ENCODE data around the gene POLD3.
A peak's percentile ranks its signal among the peaks of the same experiment; 100 is the strongest.

POLD3 gene

DNA sequence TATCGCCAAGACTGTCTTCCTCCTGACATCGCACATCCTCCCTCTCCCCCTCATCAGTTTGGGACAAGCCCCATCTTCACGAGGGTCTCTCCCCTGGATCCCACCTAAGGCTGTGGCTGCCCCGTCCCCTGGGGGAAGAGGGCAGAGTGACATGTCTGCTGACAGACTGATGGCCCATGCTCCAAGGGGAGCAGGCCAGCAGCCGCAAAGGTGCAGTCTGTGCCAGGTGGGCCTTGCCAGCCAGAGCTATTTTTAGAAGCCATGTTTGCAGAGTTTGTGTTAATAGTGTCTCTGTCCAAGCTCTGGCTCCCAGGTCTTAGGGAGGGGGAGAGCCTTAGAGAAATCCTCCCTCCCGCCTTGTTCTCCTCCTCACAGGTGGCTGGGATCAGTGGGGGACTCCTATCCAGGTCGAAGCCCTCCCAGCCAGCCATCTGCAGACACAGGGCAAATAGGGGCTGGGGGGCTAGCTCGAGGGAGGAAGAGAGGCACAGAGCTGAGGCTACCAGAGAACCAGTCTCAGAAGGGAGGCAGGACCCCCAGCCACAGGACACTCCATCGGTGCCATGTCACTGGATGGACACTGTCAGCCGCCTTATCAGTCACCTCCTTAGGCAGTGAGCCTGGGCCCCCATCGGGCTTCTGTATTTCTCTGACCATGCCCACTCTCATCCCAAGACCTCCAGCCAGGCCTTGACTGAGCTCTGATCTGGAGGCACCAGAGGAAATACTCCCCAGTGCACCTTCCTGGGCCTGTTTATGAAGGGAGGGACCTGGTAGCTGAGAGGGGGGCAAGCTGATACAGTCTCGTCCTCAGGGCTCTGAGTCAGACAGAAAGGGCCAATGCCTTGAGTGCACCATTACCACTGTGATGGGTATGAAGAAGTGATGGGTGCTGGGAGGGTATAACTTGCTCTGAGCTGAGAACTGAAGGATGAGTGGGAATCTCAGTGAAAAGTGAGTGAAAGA lies 89.6 kb downstream of the POLD3 start:
- peak in 14 of 42 donors; percentile 7 to 45 (median 21) for DNase-seq
- intact Hi-C loops (cut with DNase I) = no loop called here

DNA sequence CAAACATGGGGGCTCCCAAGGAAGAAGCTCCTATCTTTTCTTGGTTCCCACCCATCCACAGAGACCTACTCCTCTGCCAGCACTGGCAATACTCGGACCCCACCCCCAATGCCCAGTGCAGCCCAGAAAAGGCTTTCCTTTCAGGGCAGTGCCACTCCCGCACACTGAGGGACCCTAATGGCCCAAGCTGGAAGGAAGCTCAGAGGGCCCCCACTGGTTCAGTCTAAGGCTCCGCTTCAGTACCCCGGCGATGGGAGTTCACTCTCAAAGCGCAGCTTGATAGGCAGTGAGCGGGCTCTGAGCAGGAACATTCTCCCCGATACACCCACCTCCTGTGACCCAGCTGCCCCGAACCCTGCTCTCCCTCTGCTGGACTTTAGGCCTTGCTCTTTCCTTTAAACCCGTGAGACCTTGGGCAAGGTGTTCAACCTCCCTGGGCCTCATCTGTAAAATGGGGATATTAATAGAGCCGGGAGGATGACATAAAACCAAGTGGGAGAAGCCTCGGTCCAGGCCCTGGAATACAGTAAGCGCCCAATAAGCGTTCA lies 90.4 kb downstream of the POLD3 start:
- intact Hi-C loops (cut with DNase I) = no loop called here
- peak in 7 of 42 donors; percentile 11 to 36 (median 27) for DNase-seq

DNA sequence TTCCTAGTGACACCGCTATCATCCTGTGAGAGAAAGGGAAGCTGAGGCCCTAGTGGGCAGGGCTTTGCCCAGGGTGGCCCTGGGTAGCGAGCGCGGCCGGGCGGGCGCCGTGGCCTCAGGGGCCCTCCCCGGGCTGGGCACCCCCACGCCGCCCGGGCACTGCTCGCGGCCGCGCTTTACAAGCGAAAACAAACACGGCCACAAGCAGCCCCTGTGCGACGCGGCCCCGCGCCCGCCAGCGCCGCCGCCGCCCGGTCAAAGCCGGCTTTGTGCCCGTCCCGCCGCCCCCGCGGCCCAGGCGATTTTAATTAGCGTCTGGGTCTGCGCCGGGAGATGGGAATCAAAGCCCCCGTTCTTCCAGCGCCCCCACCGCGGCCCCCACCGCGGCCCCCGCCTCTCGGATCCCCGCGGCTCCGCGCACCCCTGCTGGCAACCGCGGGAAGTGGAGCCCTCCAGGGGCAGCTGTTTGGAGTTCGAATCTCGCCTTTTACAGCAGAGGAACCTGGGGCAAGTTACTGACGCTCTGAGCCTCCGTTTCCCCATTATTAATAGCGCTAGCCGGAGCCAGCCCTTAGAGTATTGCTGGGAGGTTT lies 91.0 kb downstream of the POLD3 start:
- DNase-seq = peak; percentile 71 to 95 (median 88)
- intact Hi-C loops (cut with DNase I) = no loop called here

DNA sequence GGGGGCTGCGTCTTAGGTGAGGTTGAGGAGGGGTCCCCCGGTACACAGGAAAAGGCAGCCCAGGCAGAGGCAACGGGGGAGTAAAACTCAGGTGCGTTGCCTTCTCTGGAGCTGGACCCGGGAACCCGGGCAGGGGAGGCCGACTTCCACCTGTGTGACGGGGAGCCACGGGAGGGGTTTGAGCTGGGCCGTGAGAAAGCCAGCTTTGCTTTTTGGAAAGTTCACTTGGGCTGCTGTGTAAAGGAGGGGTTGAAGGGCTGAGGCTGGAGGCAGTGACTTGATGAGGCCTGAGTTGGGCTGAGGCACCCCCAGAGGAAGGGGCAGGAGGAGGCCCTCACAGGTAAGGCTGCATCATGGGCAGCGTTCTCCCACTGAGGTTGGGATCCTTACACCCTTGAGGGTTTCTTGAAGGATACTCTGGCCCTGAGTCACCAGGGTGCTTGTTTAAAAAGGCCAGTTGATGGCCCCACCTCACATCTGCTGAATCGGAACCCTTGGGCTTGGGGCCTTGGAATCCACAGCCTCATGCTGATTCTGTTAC lies 91.6 kb downstream of the POLD3 start:
- peak in 5 of 42 donors; percentile 12 to 30 (median 26) for DNase-seq
- intact Hi-C loops (cut with DNase I) = no loop called here

DNA sequence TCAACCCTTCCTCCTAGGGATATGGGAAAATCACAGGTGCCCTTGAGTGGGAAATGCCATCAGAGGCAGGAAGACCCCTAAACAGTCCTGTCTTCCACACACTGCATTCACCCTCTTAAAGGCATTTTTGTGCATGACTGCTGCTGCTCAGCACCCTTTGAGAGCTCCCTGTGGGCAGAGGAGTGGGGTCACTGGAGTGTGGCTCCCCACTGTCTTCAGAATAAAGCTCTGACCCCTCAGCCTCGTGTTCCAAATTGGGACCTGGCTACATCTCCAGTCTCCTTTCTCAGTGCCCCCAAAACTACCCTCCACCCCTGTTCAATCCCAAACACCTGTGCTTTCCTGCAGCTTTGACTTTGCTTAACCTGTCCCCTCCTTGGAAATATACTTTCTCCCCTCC lies 92.3 kb downstream of the POLD3 start:
- peak in 3 of 42 donors; percentile 2 to 19 (median 17) for DNase-seq
- intact Hi-C loops (cut with DNase I) = no loop called here

DNA sequence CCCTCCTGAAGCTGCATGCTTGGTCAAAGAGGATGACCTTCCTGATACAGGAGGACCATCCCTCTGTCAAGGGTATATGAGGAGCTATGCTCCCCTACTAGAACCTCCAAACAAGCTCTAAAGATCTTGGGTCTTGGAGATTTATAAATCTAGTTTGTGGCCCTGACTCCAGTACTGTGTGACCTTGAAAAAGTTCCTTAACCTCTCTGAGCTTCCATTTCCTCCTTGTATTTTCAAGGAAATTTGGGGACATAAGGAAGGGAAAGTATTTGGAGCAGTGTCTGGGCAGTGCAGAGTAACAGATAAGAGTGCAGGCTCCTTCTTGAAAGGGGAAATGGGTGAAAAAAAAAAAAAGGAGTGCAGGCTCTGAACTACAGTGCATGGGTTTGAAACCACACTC lies 93.0 kb downstream of the POLD3 start:
- intact Hi-C loops (cut with DNase I) = no loop called here
- no peak for DNase-seq

DNA sequence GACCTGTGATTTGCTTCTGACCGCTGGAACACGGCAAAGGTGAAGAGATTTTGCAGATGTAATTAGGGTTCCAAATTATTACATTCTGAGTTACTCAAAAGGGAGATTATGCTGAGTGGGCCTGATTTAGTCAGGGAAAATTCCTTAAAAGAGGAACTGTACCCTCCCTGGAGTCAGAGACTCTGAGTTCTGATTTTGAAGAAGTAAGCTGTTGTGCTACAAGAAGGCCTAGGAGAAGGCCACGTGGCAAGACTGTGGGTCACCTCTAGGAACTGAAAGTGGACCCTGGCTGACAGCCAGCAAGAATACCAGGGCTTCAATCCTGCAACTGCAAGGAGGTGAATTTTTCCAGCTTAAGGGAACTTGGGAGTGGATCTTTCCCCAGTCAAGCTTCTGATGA lies 93.5 kb downstream of the POLD3 start:
- intact Hi-C loops (cut with DNase I) = no loop called here
- peak in 33 of 42 donors; percentile 21 to 71 (median 54) for DNase-seq

DNA sequence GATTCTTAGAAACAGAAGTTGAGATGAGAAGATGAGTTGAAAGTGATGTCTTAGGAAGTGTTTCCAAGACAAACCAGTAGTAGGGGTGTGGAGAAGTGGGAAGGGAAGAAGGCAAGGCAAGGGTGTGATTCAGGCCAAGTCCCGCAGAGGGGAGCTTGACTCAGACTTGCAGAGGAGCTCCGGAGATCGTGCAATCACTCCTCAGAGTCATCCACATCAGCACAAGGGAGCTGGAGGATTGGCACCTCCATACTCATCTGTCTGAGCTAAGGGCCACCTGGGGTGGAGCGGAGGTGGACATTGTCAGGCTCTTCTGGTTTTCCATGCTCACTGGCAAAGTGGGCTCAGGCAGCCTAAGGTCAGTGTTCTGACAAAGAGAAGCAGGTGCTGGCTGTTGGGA lies 94.4 kb downstream of the POLD3 start:
- intact Hi-C loops (cut with DNase I) = no loop called here
- peak in 1 of 42 donors; percentile 15 for DNase-seq

DNA sequence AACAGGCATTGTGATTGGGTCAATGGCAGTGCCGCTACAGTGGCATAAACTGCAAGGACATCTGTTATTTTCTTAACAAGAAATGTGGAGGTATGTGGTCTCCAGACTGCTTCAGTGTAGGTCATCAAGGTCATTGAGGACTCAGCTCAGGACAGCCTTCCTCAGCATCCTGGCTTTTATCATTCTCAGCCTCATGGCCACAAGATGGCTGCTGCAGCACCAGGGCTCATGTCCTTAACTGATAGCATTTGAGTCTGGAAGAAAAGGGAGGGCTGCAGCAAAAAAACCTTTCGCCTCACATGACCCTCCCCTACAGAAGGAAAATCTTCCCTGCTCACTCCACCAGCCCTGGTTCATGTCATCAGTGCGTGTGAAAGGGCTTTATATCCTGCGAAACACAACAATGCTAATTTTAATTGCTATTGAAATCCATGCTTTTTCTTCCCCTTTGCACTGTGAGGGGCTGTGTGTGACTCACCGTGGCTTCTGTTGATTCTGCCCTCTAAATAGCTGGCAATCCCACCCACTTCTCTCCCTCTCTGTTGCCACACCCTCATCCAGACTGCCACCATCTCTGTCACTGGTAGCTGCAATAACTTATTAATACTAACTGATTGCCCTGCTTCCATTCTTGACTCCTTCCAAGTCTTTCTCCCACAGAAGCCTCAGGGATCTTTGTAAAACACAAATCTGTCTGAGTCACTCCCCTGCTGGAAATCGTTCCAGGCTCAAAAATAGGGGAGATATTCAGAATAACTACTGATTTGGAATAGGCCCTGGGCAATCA lies 95.0 kb downstream of the POLD3 start:
- intact Hi-C loops (cut with DNase I) = no loop called here
- peak in 31 of 42 donors; percentile 10 to 87 (median 56) for DNase-seq

DNA sequence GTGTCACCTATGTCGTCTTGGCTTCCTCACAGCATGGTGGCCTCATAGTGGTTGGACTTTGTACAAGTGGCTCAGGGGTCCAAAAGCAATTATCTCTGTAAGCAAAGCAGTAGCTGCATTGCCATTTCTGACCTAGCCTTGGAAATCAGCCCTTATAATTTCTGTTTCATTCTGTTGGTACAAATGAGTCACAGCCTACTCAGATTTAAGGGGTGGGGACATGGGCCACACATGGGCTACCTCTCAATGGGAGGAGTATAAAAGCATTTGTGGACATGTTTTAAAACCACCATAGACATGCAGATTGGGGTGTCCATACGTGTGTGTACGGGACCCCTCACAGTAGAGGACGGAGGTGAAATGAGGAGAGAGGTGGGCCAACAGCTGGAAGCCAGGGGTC lies 97.3 kb downstream of the POLD3 start:
- intact Hi-C loops (cut with DNase I) = no loop called here
- no peak for DNase-seq

DNA sequence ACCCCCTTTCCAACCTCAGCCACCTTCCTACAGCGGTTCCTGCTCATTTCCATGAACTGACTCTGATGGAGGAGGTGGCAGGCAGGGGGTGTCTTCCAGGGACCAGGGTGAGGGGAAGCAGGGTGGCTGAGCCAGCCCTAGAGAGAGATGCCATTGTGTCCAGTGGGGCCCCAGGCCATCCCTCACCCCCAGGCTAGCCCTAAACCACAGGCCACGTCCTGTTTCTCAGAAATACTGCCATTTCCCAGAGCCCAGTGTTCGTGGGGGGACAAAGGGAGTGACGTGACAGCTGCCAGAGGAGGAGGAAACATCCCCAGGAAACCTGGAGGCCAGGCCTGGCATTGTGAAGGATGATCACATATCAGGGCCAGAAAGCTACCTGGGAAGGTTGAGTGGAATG lies 99.4 kb downstream of the POLD3 start:
- intact Hi-C loops (cut with DNase I) = no loop called here
- no peak for DNase-seq

Measured in head of caudate nucleus (tissue), 42 donors.